ENCODE results near the gene NBPF1.
"Not testable (repeated sequence)": the region's sequence is repeated elsewhere in the genome, so short reads cannot be mapped to it uniquely, and the experiment has no call there.

NBPF1 gene

DNA sequence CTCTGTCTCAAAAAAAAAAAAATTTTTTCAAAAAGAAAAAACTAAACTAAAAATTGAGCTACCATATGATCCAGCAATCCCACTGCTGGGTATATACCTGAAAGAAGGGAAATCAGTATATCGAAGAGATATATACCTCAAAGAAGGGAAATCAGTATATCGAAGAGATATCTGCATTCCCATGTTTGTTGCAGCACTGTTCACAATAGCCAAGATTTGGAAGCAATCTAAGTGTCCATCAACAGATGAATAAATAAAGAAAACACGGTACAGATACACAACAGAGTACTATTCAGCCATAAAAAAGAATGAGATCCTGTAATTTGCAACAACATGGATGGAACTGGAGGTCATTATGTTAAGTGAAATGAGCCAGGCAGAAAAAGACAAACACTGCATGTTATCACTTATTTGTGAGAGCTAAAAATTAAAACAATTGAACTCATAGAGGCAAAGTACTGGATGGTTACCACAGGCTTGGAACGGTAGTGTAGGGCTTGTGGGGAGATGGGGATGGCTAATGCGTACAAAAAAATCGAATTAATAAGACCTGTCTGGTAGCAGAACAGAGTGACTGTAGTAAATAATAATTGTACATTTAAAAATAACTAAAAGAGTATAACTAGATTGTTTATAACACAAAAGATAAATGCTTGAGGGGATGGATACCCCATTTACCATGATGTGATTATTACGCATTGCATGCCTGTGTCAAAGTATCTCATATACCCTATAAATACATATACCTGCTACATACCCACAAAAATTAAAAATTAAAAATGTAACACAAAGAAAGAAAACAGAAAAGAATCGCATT lies 28.0 kb upstream of the NBPF1 start:
- DNase-seq (ENCODE audit: low spot score), result not testable (repeated sequence)

DNA sequence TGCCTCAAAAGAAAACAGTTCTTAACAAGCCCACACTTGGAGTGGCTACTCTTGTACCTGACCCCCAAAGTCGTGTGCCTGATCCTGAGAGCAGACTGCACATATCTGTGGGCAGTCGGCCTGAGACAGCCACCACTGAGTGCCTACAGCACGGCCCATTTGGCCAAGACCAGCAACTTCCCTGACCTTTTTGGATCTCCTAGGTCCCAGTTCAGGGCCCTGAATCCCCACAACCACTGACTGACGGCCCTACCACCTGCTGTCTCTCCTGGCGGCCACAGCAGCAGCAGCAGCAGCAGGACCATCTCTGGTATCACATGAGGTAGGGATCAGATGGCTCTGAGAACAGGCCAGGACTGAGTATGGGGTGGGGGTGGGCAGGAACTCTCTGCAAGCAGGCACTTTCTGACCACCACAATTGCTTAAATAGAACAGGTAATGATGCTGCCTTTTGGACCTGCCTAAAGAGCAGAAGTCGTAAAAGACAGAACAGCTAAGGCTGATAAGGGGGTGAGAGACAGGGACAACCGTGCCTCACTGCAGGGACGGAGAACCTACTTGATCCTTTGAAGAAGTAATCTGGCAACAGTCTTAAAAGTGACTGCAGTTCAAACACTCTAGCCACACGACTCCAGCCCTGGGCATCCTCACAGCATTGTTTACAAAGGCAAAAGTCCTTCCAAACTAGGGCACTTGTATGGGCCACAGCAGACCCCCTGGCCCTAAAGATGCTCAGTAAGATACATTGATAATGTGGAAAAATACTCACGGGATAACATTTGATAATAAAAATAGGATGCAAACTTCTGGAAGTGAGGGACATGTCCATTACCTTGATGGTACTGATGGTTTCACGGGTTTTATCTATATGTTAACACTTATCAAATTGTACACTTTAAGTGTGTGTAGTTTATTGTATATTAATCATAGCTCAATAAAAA lies 26.0 kb upstream of the NBPF1 start:
- not testable (repeated sequence) for DNase-seq (ENCODE audit: low spot score)

DNA sequence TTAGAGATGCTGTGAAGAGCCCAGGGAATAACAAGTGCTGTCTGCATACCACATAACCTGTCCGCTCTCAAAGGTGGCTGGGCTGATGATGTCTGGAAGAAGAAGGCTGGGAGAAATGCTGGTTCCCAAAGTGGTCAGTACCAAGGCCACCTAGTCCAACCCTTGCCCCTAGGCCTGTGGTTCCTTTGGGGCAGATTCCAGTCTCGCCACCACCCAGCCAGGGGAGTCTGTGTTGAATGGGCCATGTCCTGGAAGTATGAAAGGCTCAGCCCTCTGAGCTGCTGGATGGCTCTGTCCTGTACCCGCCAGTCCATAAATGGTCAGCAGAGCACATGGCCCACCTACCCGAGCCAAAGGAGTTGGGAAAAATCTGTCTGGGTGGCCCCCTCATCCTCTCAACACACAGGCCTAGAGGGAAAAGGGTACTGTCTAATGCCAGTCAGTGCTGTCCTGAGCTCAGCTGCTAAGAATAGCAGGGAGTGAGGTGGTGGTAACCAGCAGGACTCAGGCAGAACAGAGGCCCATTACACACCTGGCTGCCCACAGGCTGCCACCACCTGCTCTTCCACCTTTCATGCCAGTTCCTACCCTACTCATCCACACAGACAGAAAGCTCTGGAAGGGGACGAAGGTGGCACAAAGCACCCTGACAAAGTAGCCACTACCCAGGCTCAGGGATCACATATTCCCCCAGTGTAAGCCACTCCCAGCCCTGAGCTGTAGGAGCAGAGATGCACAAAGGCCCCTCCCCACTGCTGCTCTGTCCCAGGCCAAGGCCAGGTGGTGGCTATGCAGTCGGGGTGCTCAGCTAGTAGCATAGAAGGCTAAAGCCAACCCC lies 24.8 kb upstream of the NBPF1 start:
- DNase-seq (ENCODE audit: low spot score), result not testable (repeated sequence)

- DNase-seq (ENCODE audit: low spot score), result not testable (repeated sequence)
These were observed 23.3 kb upstream of the NBPF1 start for GRCh38 chr1:16636551-16637195.

DNA sequence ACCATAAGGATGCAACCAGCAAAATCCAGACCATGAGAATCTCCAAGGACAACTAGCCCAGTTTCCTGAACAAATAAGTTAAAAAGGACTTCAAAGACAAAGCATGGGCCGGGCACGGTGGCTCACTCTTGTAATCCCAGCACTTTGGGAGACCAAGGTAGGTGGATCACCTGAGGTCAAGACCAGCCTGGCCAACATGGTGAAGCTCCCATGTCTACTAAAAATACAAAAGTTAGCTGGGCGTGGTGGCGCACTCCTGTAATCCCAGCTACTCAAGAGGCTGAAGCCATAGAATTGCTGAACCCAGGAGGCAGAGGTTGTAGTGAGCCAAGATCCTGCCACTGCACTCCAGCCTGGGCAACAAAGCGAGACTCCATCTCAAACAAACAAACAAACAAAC lies 22.6 kb upstream of the NBPF1 start:
- not testable (repeated sequence) for DNase-seq (ENCODE audit: low spot score)

DNA sequence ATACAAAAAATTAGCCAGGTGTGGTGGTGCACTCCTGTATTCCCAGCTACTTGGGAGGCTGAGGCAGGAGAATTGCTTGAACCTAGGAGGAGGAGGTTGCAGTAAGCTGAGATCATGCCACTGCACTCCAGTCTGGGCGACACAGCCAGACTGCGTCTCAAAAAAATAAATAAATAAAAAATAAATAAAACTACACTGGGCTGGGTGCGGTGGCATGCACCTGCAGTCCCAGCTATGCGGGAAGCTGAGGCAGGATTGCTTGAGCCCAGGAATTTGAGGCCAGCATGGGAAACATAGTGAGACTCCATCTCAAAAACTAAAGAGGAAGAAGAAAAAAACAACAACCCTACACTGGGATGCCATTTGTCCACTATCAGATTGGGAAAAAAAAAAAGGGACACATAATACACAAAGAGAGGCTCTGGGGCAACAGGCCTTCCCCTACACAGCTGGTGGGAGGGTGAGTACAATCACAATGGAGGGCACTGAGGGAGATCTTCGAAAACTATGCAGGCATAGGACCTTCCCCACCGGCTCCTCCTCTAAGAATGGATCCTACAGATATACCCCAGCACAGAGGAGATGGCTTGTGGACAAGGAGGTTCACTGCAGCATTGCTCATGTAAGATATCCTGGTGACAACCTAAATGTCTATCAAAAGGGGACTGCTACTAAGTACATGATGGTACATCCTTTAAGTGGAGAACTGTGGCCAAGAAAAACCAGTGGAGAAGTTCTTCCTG lies 20.3 kb upstream of the NBPF1 start:
- not testable (repeated sequence) for DNase-seq (ENCODE audit: low spot score)

DNA sequence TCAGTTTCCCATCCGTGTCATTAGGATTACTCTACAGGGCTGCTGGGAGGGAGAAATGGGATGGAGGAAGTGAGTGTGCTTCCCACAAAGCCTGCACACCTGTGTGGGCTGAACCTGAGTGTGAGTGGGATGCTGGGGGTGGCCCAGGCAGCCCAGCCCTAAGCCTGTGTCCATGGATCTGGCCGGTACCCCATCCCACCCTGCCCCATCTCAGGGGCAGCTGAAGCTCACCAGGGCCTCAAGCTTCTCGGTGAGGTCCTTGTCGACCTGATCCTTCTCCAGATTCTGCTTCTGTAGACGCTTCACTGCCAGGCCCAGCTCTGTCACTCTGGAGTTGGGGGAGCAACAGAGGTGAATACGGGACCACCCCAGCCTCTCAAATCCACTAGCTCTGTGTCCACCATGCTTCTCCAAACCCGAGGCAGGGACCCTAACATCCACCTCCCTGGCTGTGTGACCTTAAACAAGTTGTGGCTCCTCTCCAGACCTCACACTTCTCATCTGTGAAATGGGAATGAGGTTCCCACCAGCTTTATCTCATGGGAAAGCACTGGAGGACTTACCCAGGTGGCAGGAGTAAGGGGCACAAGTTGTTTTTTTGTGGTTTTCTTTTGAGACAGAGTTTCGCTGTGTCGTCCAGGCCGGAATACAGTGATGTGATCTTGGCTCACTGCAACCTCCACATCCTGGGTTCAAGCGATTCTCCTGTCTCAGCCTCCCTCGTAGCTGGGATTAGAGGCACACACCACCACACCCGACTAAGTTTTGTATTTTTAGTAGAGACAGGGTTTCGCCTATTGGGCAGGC lies 18.9 kb upstream of the NBPF1 start:
- not testable (repeated sequence) for DNase-seq (ENCODE audit: low spot score)

DNA sequence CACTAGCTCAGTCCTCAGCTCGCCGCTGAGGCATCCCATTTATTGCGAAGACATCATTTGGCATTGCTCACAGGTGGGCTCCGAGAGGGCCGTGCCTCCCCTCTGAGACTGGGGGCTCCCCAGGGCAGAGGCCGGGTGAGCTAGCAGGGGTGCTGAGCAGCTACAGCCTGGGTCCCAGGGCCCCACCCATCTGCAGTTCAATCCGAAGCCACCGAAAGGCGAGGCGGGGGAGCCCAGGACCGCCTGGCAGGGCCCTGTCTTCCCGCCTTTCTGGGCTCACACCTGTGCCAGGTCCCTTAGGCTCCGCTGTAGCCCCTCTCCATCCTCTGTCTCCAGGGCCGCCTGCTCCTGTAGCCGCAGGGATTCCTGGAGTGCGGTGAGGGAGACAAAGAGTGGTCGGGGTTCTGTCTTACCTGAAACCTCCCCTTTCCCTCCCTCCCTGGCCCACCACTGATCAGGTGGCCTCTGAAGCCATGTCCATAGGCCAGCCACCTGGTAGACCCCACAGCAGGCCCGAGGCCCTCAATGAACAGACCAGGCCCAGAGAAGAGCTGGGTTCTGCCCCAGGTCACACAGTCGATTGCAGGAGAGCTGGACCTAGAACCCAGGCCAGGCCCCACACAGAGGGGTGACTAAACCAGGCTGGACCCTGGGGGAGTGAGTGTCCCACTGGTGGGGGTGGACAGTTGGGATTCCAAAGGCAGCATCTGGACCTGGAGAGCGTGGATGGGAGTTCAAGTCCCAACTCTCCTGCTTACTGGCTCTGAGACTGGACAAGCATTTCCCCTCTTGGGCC lies 18.1 kb upstream of the NBPF1 start:
- no peak for DNase-seq (ENCODE audit: low spot score)

- no peak for DNase-seq (ENCODE audit: low spot score)
These were observed 17.4 kb upstream of the NBPF1 start for GRCh38 chr1:16630661-16631247.

- not testable (repeated sequence) for DNase-seq (ENCODE audit: low spot score)
These were observed 16.7 kb upstream of the NBPF1 start for GRCh38 chr1:16629916-16630530.

DNA sequence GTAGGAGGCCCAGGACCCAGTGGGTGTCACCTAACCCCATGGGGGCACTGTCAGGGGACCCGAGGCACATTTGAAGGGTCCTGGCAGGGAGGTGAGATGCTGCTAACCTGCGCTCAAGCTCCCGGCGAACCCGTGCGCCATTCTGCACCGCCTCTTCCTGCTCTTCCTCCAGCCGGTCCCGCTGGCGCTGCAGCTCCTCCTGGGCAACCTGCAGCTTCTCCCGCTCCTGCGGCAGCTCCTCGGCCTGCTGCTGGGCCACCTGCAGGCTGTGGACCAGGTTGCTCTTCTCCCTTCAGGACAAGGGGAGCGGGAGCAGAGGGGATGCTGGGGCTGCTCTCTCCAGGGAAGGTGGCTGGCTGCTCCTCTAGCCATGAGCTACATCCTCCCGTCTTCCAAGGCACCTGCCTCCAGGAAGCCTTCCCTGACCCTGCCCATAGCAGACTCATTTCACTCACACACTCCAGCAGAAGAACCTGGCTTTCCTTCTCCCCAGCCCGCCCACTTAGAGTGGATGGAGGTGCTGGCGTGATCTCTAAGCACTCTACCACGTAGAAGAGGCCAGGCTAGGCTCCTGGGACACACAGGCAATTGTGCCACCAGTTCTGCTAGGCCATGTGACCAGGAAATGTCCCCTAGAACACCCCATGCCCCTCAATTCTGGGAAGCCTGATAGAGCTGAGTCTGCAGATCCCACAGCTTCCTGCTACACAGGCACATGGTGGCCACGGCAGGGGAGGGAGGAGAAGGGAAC lies 15.2 kb upstream of the NBPF1 start:
- no peak for DNase-seq (ENCODE audit: low spot score)

GRCh38 chr1:16626409-16626983 lies 13.1 kb upstream of the NBPF1 start:
- not testable (repeated sequence) for DNase-seq (ENCODE audit: low spot score)

GRCh38 chr1:16625497-16626408 lies 12.4 kb upstream of the NBPF1 start:
- DNase-seq (ENCODE audit: low spot score), result no peak

DNA sequence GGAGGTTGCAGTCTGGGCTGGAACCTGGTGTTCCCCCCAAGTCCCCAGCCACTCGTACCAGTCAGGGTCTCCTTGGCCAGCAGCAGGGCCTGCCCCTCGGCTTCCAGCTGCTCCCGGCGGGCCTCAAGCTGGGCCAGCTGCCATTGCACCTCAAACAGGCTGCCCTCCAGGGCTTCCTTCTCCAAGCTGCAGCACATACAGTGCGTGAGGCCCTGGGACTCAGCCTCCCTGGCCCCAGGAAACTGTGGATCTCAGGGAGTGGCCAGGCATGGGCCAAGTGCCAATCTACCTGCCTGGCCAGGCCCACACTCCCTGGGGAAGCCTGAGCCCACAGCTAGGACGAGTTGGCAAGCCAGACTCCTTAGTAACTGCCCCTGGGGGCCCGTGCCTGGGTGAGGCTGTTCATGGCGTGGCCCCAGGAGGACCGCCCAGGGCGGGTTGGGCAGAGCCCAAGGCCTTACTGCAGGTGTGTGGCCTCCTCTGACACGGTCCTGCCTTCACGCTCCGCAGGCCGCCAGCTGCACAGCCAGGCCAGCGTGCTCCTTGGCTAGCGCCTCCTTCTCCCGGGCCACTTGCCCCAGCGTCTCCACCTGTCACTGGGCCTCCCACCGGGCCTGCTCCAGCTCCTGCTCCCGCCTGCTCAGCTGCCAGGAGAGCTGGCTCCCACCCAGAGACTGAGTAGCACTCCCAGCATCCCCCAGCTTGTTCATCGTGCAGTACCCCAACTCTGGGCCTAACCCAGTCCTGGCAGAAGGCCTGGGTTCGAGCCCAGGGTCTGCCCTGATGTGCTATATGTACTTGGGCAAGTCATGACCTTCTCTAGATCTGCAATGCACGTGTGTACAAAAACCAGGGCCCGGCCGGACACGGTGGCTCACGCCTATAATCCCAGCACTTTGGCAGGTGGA lies 10.7 kb upstream of the NBPF1 start:
- peak; percentile 79 for DNase-seq (ENCODE audit: low spot score)

GRCh38 chr1:16623337-16623736 lies 10.0 kb upstream of the NBPF1 start:
- peak; percentile 76 for DNase-seq (ENCODE audit: low spot score)
